Measurements from ENCODE around the gene NIPAL1. TPM values are rescaled to one million over a fixed set of nuclear protein-coding genes. Genes with fewer than 3 reads are reported as not detected.

Gene NIPAL1
- total RNA-seq, 2 donors from 2014 or later = 3.4 to 8.4 TPM

GRCh38 chr4:48031802-48032525, 15.4 kb downstream of the NIPAL1 start:
- TF ChIP-seq, protein P1, sequence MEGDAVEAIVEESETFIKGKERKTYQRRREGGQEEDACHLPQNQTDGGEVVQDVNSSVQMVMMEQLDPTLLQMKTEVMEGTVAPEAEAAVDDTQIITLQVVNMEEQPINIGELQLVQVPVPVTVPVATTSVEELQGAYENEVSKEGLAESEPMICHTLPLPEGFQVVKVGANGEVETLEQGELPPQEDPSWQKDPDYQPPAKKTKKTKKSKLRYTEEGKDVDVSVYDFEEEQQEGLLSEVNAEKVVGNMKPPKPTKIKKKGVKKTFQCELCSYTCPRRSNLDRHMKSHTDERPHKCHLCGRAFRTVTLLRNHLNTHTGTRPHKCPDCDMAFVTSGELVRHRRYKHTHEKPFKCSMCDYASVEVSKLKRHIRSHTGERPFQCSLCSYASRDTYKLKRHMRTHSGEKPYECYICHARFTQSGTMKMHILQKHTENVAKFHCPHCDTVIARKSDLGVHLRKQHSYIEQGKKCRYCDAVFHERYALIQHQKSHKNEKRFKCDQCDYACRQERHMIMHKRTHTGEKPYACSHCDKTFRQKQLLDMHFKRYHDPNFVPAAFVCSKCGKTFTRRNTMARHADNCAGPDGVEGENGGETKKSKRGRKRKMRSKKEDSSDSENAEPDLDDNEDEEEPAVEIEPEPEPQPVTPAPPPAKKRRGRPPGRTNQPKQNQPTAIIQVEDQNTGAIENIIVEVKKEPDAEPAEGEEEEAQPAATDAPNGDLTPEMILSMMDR (conservative IDR thresholded peaks at IDR 0.05) = no peak
- H3K27ac Mint-ChIP-seq = no peak overlapping the region

DNA sequence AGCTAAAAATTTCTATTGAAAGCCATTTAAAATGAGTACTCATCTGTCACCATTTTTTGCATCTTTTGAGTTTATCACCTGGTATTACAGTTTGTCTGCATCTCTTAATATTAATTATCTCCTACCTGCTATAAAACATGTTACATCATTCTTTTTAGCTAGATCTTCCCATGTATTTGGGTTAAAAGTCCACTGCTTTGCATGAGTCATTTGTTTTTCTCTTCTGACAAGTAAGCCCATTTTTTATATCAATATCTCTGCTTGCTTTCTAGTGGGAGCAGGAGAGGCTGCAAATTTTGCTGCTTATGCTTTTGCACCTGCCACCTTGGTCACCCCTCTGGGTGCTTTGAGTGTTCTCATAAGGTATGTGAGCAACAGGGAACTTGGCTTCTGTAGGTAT, 16.1 kb downstream of the NIPAL1 start:
- no peaks in the 10 kb centered on the region for H3K9me3 ChIP-seq (ENCODE audit: control insufficient read depth, low read length)
- no peaks in the 10 kb centered on the region for H3K9me3 Mint-ChIP-seq
- no peak overlapping the region for H3K9ac ChIP-seq (ENCODE audit: extremely low read depth, low read length, poor library complexity, severe bottlenecking)
- H3K36me3 Mint-ChIP-seq (ENCODE audit: low read depth) = peaks cover 12% of the 10 kb centered on the region
- no peaks in the 10 kb centered on the region for H3K27me3 ChIP-seq (ENCODE audit: control insufficient read depth, insufficient read depth, low read length, poor library complexity, severe bottlenecking)
- no peaks in the 10 kb centered on the region for H3K27me3 Mint-ChIP-seq (ENCODE audit: insufficient read depth)
- peaks cover 11% of the 10 kb centered on the region for H3K4me1 ChIP-seq (ENCODE audit: control insufficient read depth, insufficient read depth, low read length)
- peak overlapping the region; percentile 12 for H3K4me3 ChIP-seq (ENCODE audit: low read length)
- TF ChIP-seq, protein P1 (conservative IDR thresholded peaks at IDR 0.05) = no peak
- peaks cover 31% of the 10 kb centered on the region for H3K4me1 Mint-ChIP-seq
- no peak overlapping the region for H3K27ac Mint-ChIP-seq
- H3K27ac ChIP-seq (ENCODE audit: low read depth, low read length) = no peak overlapping the region
- no peak for DNase-seq
- peaks cover 6% of the 10 kb centered on the region for H3K36me3 ChIP-seq (ENCODE audit: control insufficient read depth, insufficient read depth, low read length)
- H3K4me3 Mint-ChIP-seq = no peak overlapping the region

More at GRCh38 chr4:48031802-48032525, 15.4 kb downstream of the NIPAL1 start:
- Mint-ChIP-seq H3K4me3 (no peak overlapping the region), H3K4me1 (peaks cover 31% of the 10 kb centered on the region), H3K9me3 (no peaks in the 10 kb centered on the region), H3K27me3 (ENCODE audit: insufficient read depth) (no peaks in the 10 kb centered on the region), H3K36me3 (ENCODE audit: low read depth) (peaks cover 13% of the 10 kb centered on the region)
- no peaks in the 10 kb centered on the region for H3K9me3 ChIP-seq (ENCODE audit: control insufficient read depth, low read length)
- DNase-seq = no peak
- peak overlapping the region; percentile 12 for H3K4me3 ChIP-seq (ENCODE audit: low read length)
- no peak overlapping the region for H3K9ac ChIP-seq (ENCODE audit: extremely low read depth, low read length, poor library complexity, severe bottlenecking)
- peaks cover 11% of the 10 kb centered on the region for H3K4me1 ChIP-seq (ENCODE audit: control insufficient read depth, insufficient read depth, low read length)
- H3K36me3 ChIP-seq (ENCODE audit: control insufficient read depth, insufficient read depth, low read length) = peaks cover 14% of the 10 kb centered on the region
- WGBS, 2 experiments (ENCODE audit: insufficient coverage in 1 of 2, insufficient read length in 1 of 2) = 86 to 89% methylated on average over 10 to 12 of the region's 12 CpGs
- H3K27ac ChIP-seq (ENCODE audit: low read depth, low read length) = no peak overlapping the region
- no peaks in the 10 kb centered on the region for H3K27me3 ChIP-seq (ENCODE audit: control insufficient read depth, insufficient read depth, low read length, poor library complexity, severe bottlenecking)

DNA sequence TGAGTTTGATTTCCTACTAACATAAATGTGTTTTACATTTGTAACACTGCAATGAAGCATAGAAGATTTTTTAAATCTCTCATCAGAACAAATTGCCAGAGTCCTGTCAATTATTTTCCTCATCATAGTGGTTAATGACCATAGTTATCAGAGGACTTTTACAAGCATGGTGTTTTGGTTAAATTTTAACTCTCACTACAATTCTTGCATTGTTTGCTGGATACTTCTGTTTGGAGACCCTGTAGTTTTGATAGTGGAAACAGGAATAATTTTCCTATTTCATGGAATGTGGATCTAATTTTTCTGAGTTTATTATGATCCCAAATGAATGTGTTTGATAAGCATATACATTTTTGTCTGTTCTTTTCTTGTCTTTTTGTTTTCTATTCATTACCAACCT, 16.8 kb downstream of the NIPAL1 start:
- Mint-ChIP-seq H3K4me3 (no peak overlapping the region), H3K27ac (no peak overlapping the region), H3K9me3 (no peaks in the 10 kb centered on the region), H3K36me3 (ENCODE audit: low read depth) (peaks cover 6% of the 10 kb centered on the region), H3K4me1 (peaks cover 28% of the 10 kb centered on the region), H3K27me3 (ENCODE audit: insufficient read depth) (no peaks in the 10 kb centered on the region)
- H3K9ac ChIP-seq (ENCODE audit: extremely low read depth, low read length, poor library complexity, severe bottlenecking) = no peak overlapping the region
- no peaks in the 10 kb centered on the region for H3K9me3 ChIP-seq (ENCODE audit: control insufficient read depth, low read length)
- no peaks in the 10 kb centered on the region for H3K36me3 ChIP-seq (ENCODE audit: control insufficient read depth, insufficient read depth, low read length)
- peak overlapping the region; percentile 12 for H3K4me3 ChIP-seq (ENCODE audit: low read length)
- H3K27ac ChIP-seq (ENCODE audit: low read depth, low read length) = no peak overlapping the region
- peaks cover 11% of the 10 kb centered on the region for H3K4me1 ChIP-seq (ENCODE audit: control insufficient read depth, insufficient read depth, low read length)
- DNase-seq = no peak
- TF ChIP-seq, protein P1 (conservative IDR thresholded peaks at IDR 0.05) = no peak
- no peaks in the 10 kb centered on the region for H3K27me3 ChIP-seq (ENCODE audit: control insufficient read depth, insufficient read depth, low read length, poor library complexity, severe bottlenecking)
